Measurements from ENCODE around the gene PRPF8. TPM values are rescaled to one million over a fixed set of nuclear protein-coding genes. Genes with fewer than 3 reads are reported as not detected.

Gene PRPF8
- total and polyA plus RNA-seq, 2 of the 13 experiments (the other 11 are each of a cell fraction or from before 2014, with no cell fraction given) = 112 to 179 TPM

GRCh38 chr17:1716076-1716911 is 31.6 kb upstream of the PRPF8 start (continued):
- TF ChIP-seq PITX1 (CRISPR knock-in tag; IDR thresholded peaks at IDR 0.05) = no peak
- no peak for TF ChIP-seq ZC3H13 (CRISPR knock-in tag; IDR thresholded peaks at IDR 0.05)
- no peak for TF ChIP-seq ZNF383 (CRISPR knock-in tag; IDR thresholded peaks at IDR 0.05; ENCODE audit: borderline replicate concordance)
- TF ChIP-seq GPBP1L1 (CRISPR knock-in tag; IDR thresholded peaks at IDR 0.05) = no peak
- no peak for TF ChIP-seq ZNF704 (CRISPR knock-in tag; IDR thresholded peaks at IDR 0.05; ENCODE audit: borderline replicate concordance)
- 0 out of 2 replicates have a peak, but pooled peaks have one; percentile 21 for TF ChIP-seq HOXD1 (CRISPR knock-in tag; IDR thresholded peaks at IDR 0.05)
- no peak for TF ChIP-seq ZNF670 (CRISPR knock-in tag; IDR thresholded peaks at IDR 0.05; ENCODE audit: borderline replicate concordance)
- no peak for TF ChIP-seq CAMTA2 (CRISPR knock-in tag; IDR thresholded peaks at IDR 0.05; ENCODE audit: borderline replicate concordance)
- no peak for TF ChIP-seq JARID2 (CRISPR knock-in tag; IDR thresholded peaks at IDR 0.05; ENCODE audit: insufficient replicate concordance)
- no peak for TF ChIP-seq IKZF1 (IDR thresholded peaks at IDR 0.05)
- TF ChIP-seq ZNF713 (CRISPR knock-in tag; IDR thresholded peaks at IDR 0.05) = no peak
- TF ChIP-seq MAZ (IDR thresholded peaks at IDR 0.05; ENCODE audit: borderline replicate concordance, low read depth, low read length) = peak; percentile 80; the same call in 1 of the 2 replicates
- peak; percentile 46 for TF ChIP-seq MAZ (CRISPR knock-in tag; IDR thresholded peaks at IDR 0.05; ENCODE audit: low read depth)
- peak; percentile 35; the same call in 1 of the 2 replicates for TF ChIP-seq ZSCAN21 (CRISPR knock-in tag; IDR thresholded peaks at IDR 0.05; ENCODE audit: borderline replicate concordance)
- TF ChIP-seq YEATS4 (CRISPR knock-in tag; IDR thresholded peaks at IDR 0.05; ENCODE audit: borderline replicate concordance) = peak; percentile 77
- TF ChIP-seq RORA (CRISPR knock-in tag; IDR thresholded peaks at IDR 0.05) = no peak
- no peak for TF ChIP-seq ZNF431 (CRISPR knock-in tag; IDR thresholded peaks at IDR 0.05; ENCODE audit: borderline replicate concordance, low read depth)
- TF ChIP-seq ZNF660 (CRISPR knock-in tag; IDR thresholded peaks at IDR 0.05; ENCODE audit: borderline replicate concordance, low read depth) = no peak
- no peak for TF ChIP-seq ZBTB7B (CRISPR knock-in tag; IDR thresholded peaks at IDR 0.05)
- peak; percentile 58 for TF ChIP-seq HNF4A (CRISPR knock-in tag; IDR thresholded peaks at IDR 0.05)
- TF ChIP-seq POGK (CRISPR knock-in tag; conservative IDR thresholded peaks at IDR 0.05) = no peak
- TF ChIP-seq ZNF335 (CRISPR knock-in tag; IDR thresholded peaks at IDR 0.05) = peak; percentile 96
- TF ChIP-seq ZHX1 (CRISPR knock-in tag; IDR thresholded peaks at IDR 0.05; ENCODE audit: low read depth) = no peak
